Amniotic epithelial cell (primary cell): ENCODE results near the gene IFNA13.

Source experiments
- DNase-seq: peaks from one replicate; pipeline ENCODE4 v3.0.0-alpha.2; 2010; ENCODE audit warnings: low read depth

IFNA13 gene

GRCh38 chr9:21357479-21358460 is 10.1 kb downstream of the IFNA13 start:
- no peak for DNase-seq

GRCh38 chr9:21350787-21351186 is 17.1 kb downstream of the IFNA13 start, which contains the start of gene IFNA6:
Gene IFNA6 (minus strand): TSS chr9:21350887. CDS start chr9:21350887, 0 bp downstream.
- DNase-seq = no peak

GRCh38 chr9:21348430-21348970 is 19.4 kb downstream of the IFNA13 start:
- no peak for DNase-seq

GRCh38 chr9:21340735-21341134 is 27.1 kb downstream of the IFNA13 start:
- no peak for DNase-seq

- no peak for DNase-seq
Measured at GRCh38 chr9:21336457-21336856, 31.4 kb downstream of the IFNA13 start.

- peak; percentile 89 for DNase-seq
Measured at GRCh38 chr9:21334701-21335632, 32.9 kb downstream of the IFNA13 start, which contains the start of gene KLHL9. Gene KLHL9 (minus strand): TSS chr9:21335404. CDS start chr9:21334859, 545 bp downstream.

- no peak for DNase-seq
Measured at GRCh38 chr9:21333226-21333625, 34.6 kb downstream of the IFNA13 start.

GRCh38 chr9:21331676-21332402 is 36.0 kb downstream of the IFNA13 start:
- DNase-seq = no peak

GRCh38 chr9:21326526-21327139 is 41.2 kb downstream of the IFNA13 start:
- peak; percentile 46 for DNase-seq

GRCh38 chr9:21324047-21324446 is 43.8 kb downstream of the IFNA13 start:
- DNase-seq = no peak

- DNase-seq = peak; percentile 15
Measured at GRCh38 chr9:21322911-21323461, 44.9 kb downstream of the IFNA13 start.

- DNase-seq = no peak
Measured at GRCh38 chr9:21320465-21320864, 47.4 kb downstream of the IFNA13 start.

- peak; percentile 47 for DNase-seq
Measured at GRCh38 chr9:21317956-21318923, 49.6 kb downstream of the IFNA13 start.
